Activated CD4-positive, alpha-beta T cell treated with anti-CD3 and anti-CD28 coated beads for 48 hours (primary cell): Measurements from ENCODE around the gene RNF111.
"Not testable (repeated sequence)": the region's sequence is repeated elsewhere in the genome, so short reads cannot be mapped to it uniquely, and the experiment has no call there.

Source experiments
- DNase-seq: peaks from one replicate; pipeline ENCODE4 v3.0.0-alpha.2; 2020

RNF111 gene

DNA sequence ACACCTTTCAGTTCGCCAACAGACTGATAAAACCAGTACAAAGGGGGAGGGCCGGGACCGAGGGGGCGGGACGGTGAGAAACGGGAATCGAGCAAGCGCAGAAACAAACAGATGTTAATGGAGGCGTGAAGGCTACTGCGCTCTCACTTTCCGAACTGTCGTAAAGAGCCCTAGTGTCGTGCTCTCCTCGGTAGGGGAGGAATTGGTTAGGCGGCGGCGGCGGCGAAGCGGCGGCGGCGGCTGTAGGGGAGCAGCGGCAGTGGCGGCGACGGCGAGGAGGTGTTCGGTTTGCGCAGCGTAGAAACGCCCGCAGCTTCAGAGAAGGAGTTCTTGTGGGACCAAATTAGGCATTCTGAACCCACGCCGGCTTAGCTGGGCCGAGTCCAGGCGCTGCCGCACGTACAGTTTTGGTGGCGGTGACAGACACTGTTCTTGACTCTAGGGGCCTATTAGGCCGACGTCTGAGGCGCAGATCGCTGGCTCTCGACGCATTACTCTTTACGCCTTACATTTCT lies at the start of gene RNF111:
TSS of gene RNF111 (plus strand) at position 173 of the 515 bp plus-strand sequence. CDS start 43,160 bp downstream, outside the sequence.
- peak; percentile 91 for DNase-seq

GRCh38 chr15:58947179-58947578 lies 40.3 kb upstream of the RNF111 start:
- no peak for DNase-seq

GRCh38 chr15:58951388-58952007 lies 36.0 kb upstream of the RNF111 start:
- DNase-seq, result no peak

DNA sequence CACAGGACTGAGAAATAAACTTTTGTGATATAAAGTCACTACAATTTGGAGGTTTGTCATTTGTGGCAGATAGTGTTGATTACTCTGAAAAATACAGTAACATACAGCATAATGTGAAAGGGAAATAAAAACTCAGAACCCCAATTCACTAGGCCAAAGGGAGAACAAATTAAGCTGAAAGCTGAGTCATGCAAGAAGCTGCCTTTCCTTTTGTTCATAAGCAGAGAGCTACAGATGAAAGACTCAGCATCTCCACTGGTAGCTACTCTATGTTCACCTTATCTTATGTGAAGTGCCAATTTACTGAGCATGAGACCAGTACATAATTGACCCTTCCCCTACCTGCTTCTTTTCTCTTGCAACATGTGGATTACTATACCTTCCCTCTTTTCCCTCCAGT lies 34.7 kb upstream of the RNF111 start:
- DNase-seq, result no peak

DNA sequence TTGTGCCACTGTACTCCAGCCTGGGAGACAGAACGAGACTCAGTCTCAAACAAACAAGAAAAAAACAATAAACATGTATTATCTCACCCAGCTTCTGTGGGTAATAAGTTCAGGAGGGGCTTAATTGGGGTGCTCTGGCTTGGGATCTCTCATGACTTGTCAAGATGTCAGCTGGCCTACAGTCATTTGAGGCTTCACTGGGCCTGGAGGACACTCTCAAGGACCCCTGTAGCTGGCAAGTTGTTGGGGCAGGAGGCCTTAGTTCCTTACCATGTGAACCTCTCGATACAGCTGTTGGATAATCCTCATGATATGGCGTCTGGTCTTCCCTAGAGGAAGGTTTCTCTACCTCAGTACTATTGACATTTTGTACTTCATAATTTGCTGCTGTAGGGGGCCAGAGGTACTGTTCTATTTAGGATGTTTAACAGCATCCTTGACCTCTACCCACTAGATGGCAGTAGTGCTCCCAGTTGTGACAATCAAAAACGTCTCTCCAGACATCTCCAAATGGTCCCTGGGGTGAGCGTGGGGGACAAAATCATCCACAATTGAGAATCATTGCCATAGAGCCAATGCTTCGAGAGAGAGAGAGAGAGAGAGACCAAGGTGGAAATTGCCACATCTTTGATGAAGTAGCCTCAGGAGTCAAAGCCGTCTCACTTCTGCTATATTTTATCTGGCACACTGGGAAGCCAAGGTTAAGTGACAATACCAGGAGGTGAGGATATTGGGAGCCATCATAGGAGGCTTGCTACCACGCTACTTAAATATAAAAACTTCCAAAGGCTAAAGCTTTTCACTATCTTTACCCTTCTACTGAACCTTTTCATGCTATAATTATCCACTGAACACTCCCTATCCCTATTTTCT lies 30.1 kb upstream of the RNF111 start:
- peak; percentile 71 for DNase-seq

GRCh38 chr15:58958811-58959210 lies 28.7 kb upstream of the RNF111 start:
- DNase-seq, result no peak

DNA sequence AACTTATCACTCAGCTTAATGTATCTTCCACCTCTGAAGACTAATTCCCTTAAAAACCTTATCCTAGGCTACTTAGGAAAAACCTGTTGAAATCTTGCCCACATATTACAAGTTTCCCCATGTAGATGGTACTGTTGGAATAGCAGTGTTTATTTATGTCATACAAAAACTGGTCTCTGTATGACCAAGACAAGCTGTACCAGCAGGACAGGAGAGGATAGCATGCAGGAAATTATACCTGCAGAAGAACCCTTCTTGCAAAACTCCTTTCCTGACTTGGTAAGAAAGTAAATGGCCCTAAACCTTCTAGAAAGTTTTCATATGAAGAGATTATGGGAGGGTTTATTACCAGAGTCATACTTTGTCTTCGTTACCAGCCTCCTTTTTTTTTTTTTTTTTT lies 25.3 kb upstream of the RNF111 start:
- DNase-seq, result no peak

GRCh38 chr15:58962662-58963565 lies 24.5 kb upstream of the RNF111 start:
- DNase-seq, result no peak

GRCh38 chr15:58966698-58967097 lies 20.8 kb upstream of the RNF111 start:
- DNase-seq, result no peak

- DNase-seq, result no peak
Measured at GRCh38 chr15:58967479-58967878, 20.0 kb upstream of the RNF111 start.

- DNase-seq, result no peak
Measured at GRCh38 chr15:58977887-58978286, 9.6 kb upstream of the RNF111 start.

GRCh38 chr15:58980351-58980939 lies 7.0 kb upstream of the RNF111 start:
- DNase-seq, result no peak

GRCh38 chr15:58981808-58982475 lies 5.5 kb upstream of the RNF111 start:
- DNase-seq, result no peak

DNA sequence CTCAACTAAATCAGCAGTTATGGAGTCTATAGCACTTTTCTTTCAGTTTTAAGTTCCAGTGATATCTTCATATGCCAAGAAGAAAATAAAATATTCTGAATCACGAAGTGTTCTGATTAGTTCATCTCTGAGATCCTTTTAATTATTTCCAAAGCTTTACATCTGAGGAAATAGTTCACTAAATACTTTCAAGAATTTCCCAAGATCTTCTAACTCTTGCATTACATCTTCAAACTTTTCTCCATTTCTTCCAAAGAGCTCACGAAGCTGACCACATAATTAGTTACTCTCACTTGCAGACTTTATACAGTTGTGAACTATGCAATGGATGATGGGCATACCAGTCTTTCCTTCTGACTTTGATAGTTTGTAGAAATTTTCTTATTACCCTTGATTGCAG lies 4.2 kb upstream of the RNF111 start:
- DNase-seq, result no peak

GRCh38 chr15:58985443-58985842 lies 2.0 kb upstream of the RNF111 start:
- no peak for DNase-seq

GRCh38 chr15:58987036-58987435 lies 427 bp upstream of the RNF111 start:
- no peak for DNase-seq

DNA sequence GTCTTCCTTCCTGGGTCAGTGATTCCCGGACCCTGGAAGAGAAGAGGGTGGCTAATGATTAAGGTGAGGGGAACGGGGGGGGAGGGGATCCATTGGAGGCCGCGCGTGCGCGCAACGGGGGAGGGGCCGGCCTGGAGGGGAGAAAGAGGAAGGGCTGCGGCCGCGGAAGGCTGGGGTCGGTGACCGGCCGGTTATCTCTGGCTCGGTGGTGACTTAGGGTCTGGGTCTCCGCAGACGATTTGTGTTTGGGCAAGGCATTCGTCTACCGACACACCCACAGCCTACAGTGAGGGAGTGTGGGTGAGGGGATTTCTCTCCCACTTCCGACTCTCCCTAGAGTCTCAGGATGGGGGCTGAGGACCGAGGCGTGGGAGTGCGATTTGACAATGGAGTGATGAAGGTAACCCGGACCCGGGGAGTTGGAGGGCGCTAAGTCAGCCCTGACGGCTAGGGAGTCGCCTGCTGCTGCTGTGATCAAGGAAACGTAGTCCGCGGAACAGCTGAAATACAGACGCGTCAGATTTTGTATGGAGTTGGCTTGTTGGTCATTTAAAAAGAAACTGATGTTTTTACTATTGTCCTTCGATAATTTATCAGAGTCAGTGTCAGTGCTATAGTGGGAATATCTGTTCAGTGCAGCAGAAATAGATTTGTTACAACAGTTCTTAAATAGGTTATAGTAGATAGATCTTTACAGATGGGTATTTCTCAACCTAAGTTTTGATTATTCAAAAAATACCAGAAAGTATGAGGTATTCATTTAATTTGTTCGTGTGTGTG lies 733 bp downstream of the RNF111 start:
- DNase-seq, result peak; percentile 70

- no peak for DNase-seq
Measured at GRCh38 chr15:58992181-58992580, 4.7 kb downstream of the RNF111 start.

DNA sequence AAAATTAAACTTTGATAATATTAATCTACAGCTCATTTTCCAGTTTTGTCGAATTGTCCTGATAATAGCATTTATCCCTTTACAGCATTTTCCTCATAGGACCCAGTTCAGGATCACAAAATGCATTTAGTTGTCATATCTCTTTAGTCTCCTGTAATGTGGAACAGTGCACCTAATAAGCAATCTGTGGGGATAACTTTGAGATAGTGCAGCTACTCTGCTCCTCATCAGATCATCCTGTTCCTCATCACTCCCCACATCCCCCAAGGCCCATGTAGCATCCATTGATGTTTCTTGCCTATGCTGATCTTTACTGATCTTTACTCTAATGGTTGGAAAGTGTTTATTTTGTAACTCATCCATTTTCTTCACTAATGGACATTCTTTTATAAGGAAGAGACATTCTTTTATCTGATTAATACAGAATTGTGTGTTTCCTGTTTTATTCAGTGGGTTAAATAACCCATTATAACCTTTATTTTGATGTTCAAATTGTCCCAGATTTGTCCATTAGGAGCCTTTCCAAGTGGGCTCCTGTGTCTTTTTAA lies 7.5 kb downstream of the RNF111 start:
- DNase-seq, result no peak

DNA sequence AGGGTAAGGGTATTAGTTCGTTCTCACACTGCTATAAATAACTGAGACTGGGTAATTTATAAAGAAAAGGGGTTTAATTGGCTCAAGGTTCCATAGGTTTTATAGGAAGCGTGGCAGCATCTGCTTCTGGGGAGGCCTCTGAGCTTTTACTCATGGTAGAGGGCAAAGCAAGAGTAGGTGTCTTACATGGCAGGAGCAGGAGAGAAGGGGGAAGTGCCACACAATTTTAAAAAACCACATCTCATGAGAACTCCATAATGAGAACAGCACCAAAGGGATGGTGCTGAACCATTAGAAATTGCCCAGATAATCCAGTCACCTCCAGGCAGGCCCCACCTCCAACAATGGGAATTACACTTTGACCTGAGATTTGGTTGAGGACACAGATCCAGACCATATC lies 12.2 kb downstream of the RNF111 start:
- DNase-seq, result no peak

GRCh38 chr15:59000251-59000650 lies 12.8 kb downstream of the RNF111 start:
- not testable (repeated sequence) for DNase-seq
